ENCODE measurements around the gene JCAD.

Gene JCAD

GRCh38 chr10:30072068-30072467 lies 12.7 kb upstream of the JCAD start:
- no peak for DNase-seq

- no peak for DNase-seq
Observed at GRCh38 chr10:30070001-30070685, 10.8 kb upstream of the JCAD start.

DNA sequence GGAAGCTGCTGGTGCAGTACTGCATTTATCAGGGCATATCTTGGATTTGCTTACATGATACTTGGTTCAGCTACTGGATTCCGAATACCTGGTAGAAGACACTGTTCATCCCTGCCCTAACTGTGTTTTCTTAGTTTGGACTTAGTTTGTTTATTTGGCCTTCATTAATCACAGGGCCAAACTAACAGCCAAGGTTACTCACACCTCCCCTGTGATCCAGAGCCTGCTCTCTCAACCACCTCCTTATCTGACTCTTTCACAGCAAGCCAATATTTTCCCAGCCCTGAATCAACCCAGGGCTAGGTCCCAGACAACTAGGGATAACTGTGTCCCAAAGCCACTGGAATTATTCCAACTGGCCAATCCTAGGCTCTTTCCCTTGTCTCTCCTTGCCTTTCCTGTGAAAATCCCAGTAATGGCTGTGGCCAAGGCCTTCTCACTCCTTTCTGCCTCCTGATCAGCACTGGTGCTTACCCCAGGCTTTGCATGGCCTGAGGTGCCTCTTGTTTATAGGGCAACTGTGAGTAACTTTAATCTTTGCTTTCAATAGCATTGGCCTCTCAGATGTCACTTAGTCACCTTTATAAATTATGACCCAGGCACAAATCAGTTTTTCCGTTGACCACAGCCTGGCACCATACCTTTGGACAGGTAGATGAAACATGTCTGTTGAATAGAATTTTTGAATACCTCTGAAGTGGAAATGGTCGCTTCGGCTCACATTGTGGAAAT lies 9.3 kb upstream of the JCAD start:
- DNase-seq = no peak

- no peak for DNase-seq
Observed at GRCh38 chr10:30063099-30063498, 3.7 kb upstream of the JCAD start.

DNA sequence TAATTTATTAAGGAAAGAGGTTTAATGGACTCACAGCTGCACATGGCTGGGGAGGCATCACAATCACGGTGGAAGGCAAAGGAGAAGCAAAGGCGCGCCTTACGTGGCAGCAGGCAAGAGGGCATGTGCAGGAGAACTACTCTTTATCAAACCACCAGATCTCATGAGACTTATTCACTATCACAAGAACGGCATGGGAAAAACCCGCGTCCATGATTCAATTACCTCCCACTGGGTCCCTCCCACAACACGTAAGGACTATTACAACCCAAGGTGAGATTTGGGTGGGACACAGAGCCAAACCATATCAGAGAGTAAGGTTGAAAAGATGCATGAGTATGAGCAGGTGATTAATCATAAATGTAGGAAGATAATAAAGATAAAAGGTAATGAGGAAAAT lies 3.2 kb upstream of the JCAD start:
- DNase-seq = no peak

DNA sequence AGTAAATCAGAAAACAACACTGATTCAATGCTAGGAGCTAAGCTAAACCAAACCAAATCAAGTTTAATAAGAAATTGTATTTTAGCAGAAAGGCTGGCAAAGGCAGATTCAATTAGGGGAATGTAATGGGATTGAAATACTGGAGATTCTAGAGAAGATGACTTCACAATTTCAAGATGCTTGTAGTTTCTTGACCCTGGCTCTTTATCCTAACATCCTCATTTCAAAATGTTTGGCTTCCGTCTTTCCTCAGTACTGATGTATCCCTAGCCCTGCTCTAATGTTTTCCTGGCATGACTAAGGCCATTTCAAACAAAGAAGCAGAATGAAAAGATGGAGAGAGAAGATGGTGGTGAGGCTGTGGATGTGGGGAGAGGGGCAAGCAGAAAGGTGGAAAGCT lies 2.7 kb upstream of the JCAD start:
- DNase-seq = no peak

DNA sequence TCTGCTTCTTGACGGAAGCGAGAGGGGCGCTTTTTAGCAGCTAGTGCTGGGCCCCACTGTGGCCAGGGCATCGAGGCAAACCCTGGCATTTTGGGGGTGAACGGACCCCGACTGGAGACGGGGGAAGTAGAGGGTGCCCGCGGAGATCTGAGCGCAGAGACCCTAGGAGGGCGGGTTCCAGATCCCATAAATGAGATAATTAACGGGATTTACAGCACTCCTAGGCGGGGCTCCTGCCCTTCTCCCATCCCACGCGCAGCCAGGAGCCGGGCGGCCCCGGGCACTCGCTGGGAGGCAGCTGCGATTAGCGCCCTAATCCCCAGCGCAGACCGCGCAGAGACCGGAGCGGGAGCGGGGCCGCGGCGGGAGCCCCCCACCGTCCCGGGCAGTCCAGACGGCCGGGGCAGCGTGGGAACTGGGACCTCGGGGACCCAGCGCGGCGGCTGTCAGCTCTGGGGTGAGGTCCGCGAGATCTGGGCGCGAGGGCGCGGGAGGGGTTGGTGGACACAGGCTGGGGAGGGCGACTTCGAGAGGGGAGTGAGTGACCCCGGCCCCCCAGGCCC lies 735 bp downstream of the JCAD start:
- no peak for DNase-seq

- no peak for DNase-seq
Observed at GRCh38 chr10:30057894-30058556, 1.4 kb downstream of the JCAD start.

DNA sequence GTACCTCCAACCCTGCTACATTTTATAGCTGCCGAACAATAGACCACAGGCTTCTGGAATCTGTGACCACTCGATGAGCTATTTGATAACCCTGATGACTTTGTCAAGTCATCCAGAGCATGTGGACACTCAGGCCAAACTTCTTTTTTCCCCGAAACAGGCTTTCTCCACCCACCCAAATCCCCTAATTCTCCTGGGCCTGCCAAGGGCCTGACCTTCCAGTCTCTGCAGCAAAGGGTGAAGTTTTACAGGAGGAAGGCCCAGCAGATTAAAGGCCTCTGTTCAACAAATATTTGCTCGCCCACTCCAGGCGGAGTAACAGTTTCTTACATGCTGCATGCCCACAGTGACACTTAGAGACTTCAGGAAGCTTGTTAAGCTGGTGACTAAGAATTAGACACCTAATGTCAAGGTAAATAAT lies 2.0 kb downstream of the JCAD start:
- DNase-seq = no peak

- no peak for DNase-seq
Observed at GRCh38 chr10:30056767-30057355, 2.5 kb downstream of the JCAD start.

- no peak for DNase-seq
Observed at GRCh38 chr10:30056281-30056680, 3.1 kb downstream of the JCAD start.

DNA sequence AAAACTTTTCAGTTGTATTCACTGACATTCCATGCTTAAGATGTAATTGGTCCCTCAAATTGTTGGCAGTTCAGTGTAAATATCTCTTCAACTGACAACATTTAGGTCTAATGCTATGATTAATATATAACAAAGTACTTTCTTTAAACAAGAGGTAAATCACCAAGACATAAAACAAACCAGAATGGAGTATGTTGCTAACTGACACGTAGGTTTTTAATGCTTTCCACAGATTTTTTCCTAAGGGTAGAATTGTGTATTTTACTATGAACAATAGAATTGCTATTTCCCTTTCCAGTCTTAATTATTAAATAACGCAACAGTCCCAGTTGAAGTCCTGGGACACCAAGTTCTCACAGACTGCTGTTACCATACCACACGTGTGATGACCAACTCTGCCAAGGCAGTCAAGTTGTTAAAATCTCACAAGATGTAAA lies 4.1 kb downstream of the JCAD start:
- DNase-seq = no peak

GRCh38 chr10:30052062-30052461 lies 7.3 kb downstream of the JCAD start:
- no peak for DNase-seq

GRCh38 chr10:30051220-30051619 lies 8.2 kb downstream of the JCAD start:
- DNase-seq = no peak

DNA sequence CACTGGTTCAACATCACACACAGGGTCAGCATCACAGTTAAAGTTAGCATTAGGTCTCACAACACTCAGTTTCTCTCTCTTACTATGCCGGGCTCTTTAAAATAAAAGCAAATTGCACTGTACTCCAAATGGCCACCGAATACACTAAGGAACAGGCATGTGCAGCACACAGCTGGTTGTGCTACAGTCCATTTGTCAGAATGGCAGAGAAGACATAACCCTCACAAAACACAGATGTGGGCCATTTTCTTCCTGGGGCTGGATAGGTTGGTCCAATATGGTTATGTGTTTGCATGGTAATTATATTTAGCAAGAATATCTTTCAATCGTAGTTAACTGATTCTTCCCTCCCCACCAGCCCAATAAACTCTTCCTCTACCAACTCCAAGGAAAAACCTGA lies 9.0 kb downstream of the JCAD start:
- no peak for DNase-seq

GRCh38 chr10:30048768-30049517 lies 10.4 kb downstream of the JCAD start:
- DNase-seq = peak in 1 of 2 donors; percentile 4

DNA sequence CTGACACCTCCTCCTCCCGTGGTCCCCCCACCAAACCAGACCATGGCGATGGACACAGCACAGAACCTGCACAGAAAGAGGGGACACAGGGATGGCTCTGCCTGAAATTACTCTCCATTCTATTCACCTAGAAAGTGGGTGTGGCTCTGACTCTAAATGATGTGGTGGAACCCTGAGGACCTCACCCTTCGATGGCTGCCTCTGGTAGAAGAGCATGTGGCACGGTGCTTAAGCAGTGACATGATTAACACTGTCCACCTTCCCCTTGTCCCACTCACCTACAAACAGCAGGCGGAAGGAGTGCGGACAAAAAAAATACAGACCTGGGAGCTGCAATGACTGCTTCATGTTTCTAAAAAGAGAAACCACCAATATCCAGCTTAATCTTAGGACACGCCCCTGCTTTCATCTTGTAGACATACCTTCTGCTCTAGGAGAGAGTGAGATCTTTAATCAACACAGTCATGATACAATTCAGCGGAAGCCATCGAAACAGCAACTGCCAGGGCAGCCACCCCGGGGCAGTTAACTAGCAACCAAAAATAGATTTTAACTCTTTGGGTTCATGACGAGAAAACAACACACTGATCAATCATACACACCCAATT lies 11.4 kb downstream of the JCAD start:
- DNase-seq = peak in 1 of 2 donors; percentile 7

GRCh38 chr10:30047430-30047829 lies 12.0 kb downstream of the JCAD start:
- DNase-seq = no peak

- DNase-seq = no peak
Observed at GRCh38 chr10:30046476-30046875, 12.9 kb downstream of the JCAD start.

DNA sequence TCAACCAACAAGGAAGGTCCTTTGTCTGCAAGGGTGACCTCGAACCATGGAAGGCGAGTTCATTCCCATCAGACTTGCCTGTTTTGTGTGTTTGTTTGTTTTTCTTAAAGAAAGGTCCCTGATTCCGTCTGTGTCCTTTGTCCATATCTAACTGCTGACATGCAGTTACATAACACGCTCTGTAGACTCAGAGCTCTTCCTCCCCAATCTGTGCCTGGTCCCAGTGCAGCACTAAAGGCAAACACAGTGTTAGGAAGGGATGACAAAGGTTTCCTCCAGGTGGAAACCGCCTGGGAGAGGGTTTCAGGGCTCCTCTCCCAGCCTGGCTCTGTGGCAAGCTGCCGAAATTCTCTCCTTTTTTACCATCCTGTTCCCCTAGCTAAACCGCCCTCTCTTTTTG lies 13.4 kb downstream of the JCAD start:
- no peak for DNase-seq

DNA sequence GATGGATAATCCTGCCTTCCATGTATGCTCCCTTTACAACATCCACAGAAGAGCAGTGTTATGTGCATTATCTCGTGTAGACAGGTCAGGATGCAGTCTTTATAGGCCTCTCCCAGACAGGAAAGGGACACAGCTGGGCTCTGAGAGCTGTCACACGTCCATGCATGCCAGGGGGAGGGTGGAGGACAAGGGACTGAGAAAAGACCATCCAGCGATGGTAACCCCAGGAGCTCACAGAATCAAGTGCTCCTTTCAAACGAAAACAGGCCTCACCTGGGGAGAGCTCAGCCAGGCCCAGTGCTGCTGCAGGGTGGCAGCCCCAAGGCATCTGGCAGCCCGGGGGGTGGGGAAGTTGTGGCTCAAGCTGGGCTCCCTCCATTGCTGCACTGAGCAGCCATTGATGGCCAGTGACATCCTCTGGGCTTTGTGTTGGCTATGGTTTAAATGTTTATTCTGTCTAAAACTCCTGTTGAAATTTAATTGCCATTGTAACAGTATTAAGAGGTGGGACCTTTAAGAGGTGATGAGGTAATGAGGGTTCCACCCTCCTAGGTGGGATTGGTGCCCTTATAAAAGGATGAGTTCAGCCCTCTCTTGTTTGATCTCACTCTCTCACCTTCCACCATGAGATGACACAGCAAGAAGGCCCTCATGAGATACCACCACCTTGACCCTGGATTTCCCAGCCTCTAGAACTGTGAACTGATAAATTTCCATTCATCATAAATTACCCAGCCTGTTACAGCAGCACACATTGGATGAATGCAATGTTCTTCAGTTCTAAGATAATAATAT lies 15.7 kb downstream of the JCAD start:
- DNase-seq = no peak

Measured in CD4-positive, alpha-beta T cell treated with Interleukin-1 beta for 1 hour (primary cell).